Glutamatergic neuron (in vitro differentiated cells): ENCODE data around the gene PHRF1. TPM values are rescaled to one million over a fixed set of nuclear protein-coding genes. Genes with fewer than 3 reads are reported as not detected.

Experiments used
- DNase-seq: peaks from one replicate; pipeline ENCODE4 v3.0.0; 2022
- H3K27ac Mint-ChIP-seq: one replicate; pipeline ENCODE4 v1.8.0; 2020; ENCODE audit warnings: mild to moderate bottlenecking, mixed read lengths, inconsistent platforms; ENCODE audit not compliant: unreplicated experiment
- H3K27me3 Mint-ChIP-seq: one replicate; pipeline ENCODE4 v1.8.0; 2020; ENCODE audit warnings: mild to moderate bottlenecking, moderate library complexity, mixed read lengths, inconsistent platforms; ENCODE audit not compliant: unreplicated experiment
- H3K36me3 Mint-ChIP-seq: one replicate; pipeline ENCODE4 v1.8.0; 2020; ENCODE audit warnings: mild to moderate bottlenecking, mixed read lengths, inconsistent platforms; ENCODE audit not compliant: unreplicated experiment
- H3K4me1 Mint-ChIP-seq: one replicate; pipeline ENCODE4 v1.8.0; 2020; ENCODE audit warnings: mild to moderate bottlenecking, low read depth, mixed read lengths, inconsistent platforms; ENCODE audit not compliant: unreplicated experiment
- H3K4me3 Mint-ChIP-seq: one replicate; pipeline ENCODE4 v1.8.0; 2020; ENCODE audit warnings: mild to moderate bottlenecking, mixed read lengths, inconsistent platforms; ENCODE audit not compliant: unreplicated experiment
- H3K9me3 Mint-ChIP-seq: one replicate; pipeline ENCODE4 v1.8.0; 2020; ENCODE audit warnings: mild to moderate bottlenecking, moderate library complexity, mixed read lengths, inconsistent platforms; ENCODE audit not compliant: unreplicated experiment
- CTCF ChIP-seq: fragments of 200-600 bp; sonication (generic); IDR thresholded peaks from one replicate; pipeline ENCODE4 v1.5.0; 2021; ENCODE audit not compliant: partially characterized antibody, unreplicated experiment
- total RNA-seq: library from RNA; stranded (reverse); fragmentation: NEBNext Ultra II Directional; extraction: Animal tissue kit (Norgen Biotek cat#: 25700); gene quantifications from one replicate; pipeline ENCODE4 v1.2.1, GENCODE V29; 2021; ENCODE audit not compliant: unreplicated experiment

PHRF1 gene
- total RNA-seq, 1 donor from 2014 or later: 41.6 TPM

- Mint-ChIP-seq H3K27ac (no peak overlapping the region), H3K36me3 (no peaks in the 10 kb centered on the region), H3K27me3 (peaks cover 10% of the 10 kb centered on the region), H3K4me1 (peaks cover 9% of the 10 kb centered on the region), H3K9me3 (peaks cover 10% of the 10 kb centered on the region), H3K4me3 (no peak overlapping the region)
- no peak for TF ChIP-seq CTCF
- DNase-seq: peak; percentile 68
Observed at GRCh38 chr11:613369-613968, 37.2 kb downstream of the PHRF1 start.

- no peaks in the 10 kb centered on the region for H3K36me3 Mint-ChIP-seq
- peaks cover 10% of the 10 kb centered on the region for H3K27me3 Mint-ChIP-seq
- H3K4me1 Mint-ChIP-seq: peaks cover 9% of the 10 kb centered on the region
- DNase-seq: no peak
- no peak overlapping the region for H3K27ac Mint-ChIP-seq
- H3K9me3 Mint-ChIP-seq: peaks cover 9% of the 10 kb centered on the region
- peak overlapping the region; percentile 59 for H3K4me3 Mint-ChIP-seq
- TF ChIP-seq CTCF: no peak
Observed at GRCh38 chr11:614021-614622, 37.9 kb downstream of the PHRF1 start.

GRCh38 chr11:614623-615503 lies 38.6 kb downstream of the PHRF1 start:
- no peak overlapping the region for H3K27ac Mint-ChIP-seq
- H3K4me1 Mint-ChIP-seq: peaks cover 9% of the 10 kb centered on the region
- H3K9me3 Mint-ChIP-seq: peaks cover 7% of the 10 kb centered on the region
- H3K4me3 Mint-ChIP-seq: peak overlapping the region; percentile 85
- no peak for TF ChIP-seq CTCF
- H3K36me3 Mint-ChIP-seq: no peaks in the 10 kb centered on the region
- DNase-seq: no peak
- H3K27me3 Mint-ChIP-seq: peaks cover 10% of the 10 kb centered on the region

GRCh38 chr11:615504-616319 lies 39.4 kb downstream of the PHRF1 start, which contains the start of gene IRF7:
IRF7 (minus strand) TSS chr11:615950; CDS start chr11:615364, 586 bp downstream.
- DNase-seq: peak; percentile 93
- Mint-ChIP-seq H3K9me3 (peaks cover 7% of the 10 kb centered on the region), H3K4me1 (peaks cover 8% of the 10 kb centered on the region), H3K27me3 (peaks cover 10% of the 10 kb centered on the region), H3K4me3 (peak within 1 kb of the TSS; percentile 85), H3K27ac (no peak within 1 kb of the TSS), H3K36me3 (no peaks in the 10 kb centered on the region)
- no peak for TF ChIP-seq CTCF
